HepG2 (cell line): ENCODE data around the gene NFKB1.

Experiments used
- EP300 ChIP-seq, 3 experiments: sonication (generic) in 1 of 3; formaldehyde crosslinking in 1 of 3; IDR thresholded peaks; 2 replicates each; pipeline versions ENCODE4 v1.5.1 to v1.6.1; 2011 to 2020; ENCODE audit warnings: low read depth in 2 of 3, low read length in 2 of 3, borderline replicate concordance in 1 of 3, improper control_type of control experiment in 1 of 3, mild to moderate bottlenecking in 1 of 3, missing genetic modification reagents in 1 of 3, moderate library complexity in 1 of 3
- IRF2 ChIP-seq: IDR thresholded peaks from 2 replicates; pipeline ENCODE4 v1.6.1; 2018; ENCODE audit warnings: missing genetic modification reagents, missing compliant biosample characterization
- RAD51 ChIP-seq: fragments of 450-650 bp; IDR thresholded peaks from 2 replicates; pipeline ENCODE4 v1.6.1; 2016; ENCODE audit warnings: borderline replicate concordance
- RFX1 ChIP-seq: fragments of 450-650 bp; IDR thresholded peaks from 2 replicates; pipeline ENCODE4 v1.6.1; 2017
- SIN3A ChIP-seq: IDR thresholded peaks from 2 replicates; pipeline ENCODE4 v1.6.1; 2011; ENCODE audit warnings: low read depth, mild to moderate bottlenecking, control low read depth, low read length, borderline replicate concordance
- ZNF556 ChIP-seq: sonication (generic); formaldehyde crosslinking; IDR thresholded peaks from 2 replicates; pipeline ENCODE4 v1.4.0; 2020; ENCODE audit warnings: mild to moderate bottlenecking, missing genetic modification reagents, borderline replicate concordance
- ZNF768 ChIP-seq: sonication (generic); formaldehyde crosslinking; IDR thresholded peaks from 2 replicates; pipeline ENCODE4 v1.4.0; 2020; ENCODE audit warnings: missing genetic modification reagents
- TF ChIP-seq, protein P1 (sequence below): sonication (generic); formaldehyde crosslinking; IDR thresholded peaks from 2 replicates; pipeline ENCODE4 v1.5.0; 2020; ENCODE audit warnings: mild to moderate bottlenecking, missing genetic modification reagents, moderate library complexity

- TF ChIP-seq ZNF768 (CRISPR knock-in tag) (no peak), ZNF556 (CRISPR knock-in tag) (no peak), IRF2 (CRISPR knock-in tag) (no peak), RAD51 (no peak), EP300 (IDR thresholded peaks at IDR 0.05; ENCODE audit: low read depth in 2 of 2, low read length in 2 of 2) (no peak), EP300 (CRISPR knock-in tag; IDR thresholded peaks at IDR 0.05; ENCODE audit: borderline replicate concordance) (no peak), RFX1 (no peak), SIN3A (no peak)
- TF ChIP-seq, protein P1, sequence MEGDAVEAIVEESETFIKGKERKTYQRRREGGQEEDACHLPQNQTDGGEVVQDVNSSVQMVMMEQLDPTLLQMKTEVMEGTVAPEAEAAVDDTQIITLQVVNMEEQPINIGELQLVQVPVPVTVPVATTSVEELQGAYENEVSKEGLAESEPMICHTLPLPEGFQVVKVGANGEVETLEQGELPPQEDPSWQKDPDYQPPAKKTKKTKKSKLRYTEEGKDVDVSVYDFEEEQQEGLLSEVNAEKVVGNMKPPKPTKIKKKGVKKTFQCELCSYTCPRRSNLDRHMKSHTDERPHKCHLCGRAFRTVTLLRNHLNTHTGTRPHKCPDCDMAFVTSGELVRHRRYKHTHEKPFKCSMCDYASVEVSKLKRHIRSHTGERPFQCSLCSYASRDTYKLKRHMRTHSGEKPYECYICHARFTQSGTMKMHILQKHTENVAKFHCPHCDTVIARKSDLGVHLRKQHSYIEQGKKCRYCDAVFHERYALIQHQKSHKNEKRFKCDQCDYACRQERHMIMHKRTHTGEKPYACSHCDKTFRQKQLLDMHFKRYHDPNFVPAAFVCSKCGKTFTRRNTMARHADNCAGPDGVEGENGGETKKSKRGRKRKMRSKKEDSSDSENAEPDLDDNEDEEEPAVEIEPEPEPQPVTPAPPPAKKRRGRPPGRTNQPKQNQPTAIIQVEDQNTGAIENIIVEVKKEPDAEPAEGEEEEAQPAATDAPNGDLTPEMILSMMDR = no peak
Observed at GRCh38 chr4:102500696-102501446, at the start of gene NFKB1.
